ENCODE data around the gene STK32B. TPM values are rescaled to one million over a fixed set of nuclear protein-coding genes. Genes with fewer than 3 reads are reported as not detected.

Gene STK32B
- total and polyA plus RNA-seq, 2 of the 4 experiments (the other 2 are of a cell fraction) = 5.5 to 6.3 TPM

DNA sequence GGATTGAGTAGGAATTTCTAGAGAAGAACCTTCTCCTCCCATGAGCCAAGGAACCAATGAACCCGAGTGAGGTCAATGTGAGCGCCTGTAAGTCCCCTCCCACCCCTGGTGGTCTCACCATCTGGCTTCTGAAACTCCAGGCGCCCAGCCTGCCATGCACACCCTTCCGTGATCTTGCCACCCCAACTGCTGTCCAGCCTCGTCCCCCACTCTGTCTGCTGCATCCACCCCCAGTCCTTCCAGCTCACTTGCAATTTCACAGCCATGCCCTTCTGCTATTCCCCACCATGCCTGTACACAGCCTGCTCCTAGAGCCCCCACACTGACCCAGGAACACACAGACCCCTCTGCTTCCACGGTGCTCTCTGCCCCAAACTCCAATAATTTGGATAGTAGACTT lies 323.7 kb downstream of the STK32B start:
- Histone ChIP-seq H3K4me2 (ENCODE audit: low read depth, low read length) (no peak overlapping the region), H3K56ac (ENCODE audit: extremely low read depth, insufficient read depth, low read length) (no peak overlapping the region), H3K27ac (ENCODE audit: insufficient read depth, low read length) (no peak overlapping the region), H4K91ac (ENCODE audit: insufficient read depth, low read depth, low read length) (no peak overlapping the region; the same call in 1 of the 2 replicates), H3K23ac (ENCODE audit: low read depth, low read length) (no peak overlapping the region), H3K4me3 (ENCODE audit: insufficient read depth, low read depth, low read length) (no peak overlapping the region), H2BK120ac (ENCODE audit: low read depth, low read length) (0 out of 2 replicates have a peak overlapping the region, but pooled peaks have one; percentile 36), H4K5ac (ENCODE audit: low read depth, low read length) (no peak overlapping the region), H4K8ac (ENCODE audit: low read depth in 2 of 2, low read length in 2 of 2) (no peak overlapping the region), H3K18ac (ENCODE audit: low read depth, low read length) (no peak overlapping the region), H3K9me1 (ENCODE audit: insufficient read depth, low read length) (peaks cover 9% of the 10 kb centered on the region), H3K79me1 (ENCODE audit: low read depth in 1 of 2, low read length in 2 of 2) (peaks cover 0 to 9% of the 10 kb centered on the region in 2 experiments; a peak in 2 of 4 replicates), H2BK20ac (ENCODE audit: low read depth, low read length) (peak overlapping the region; percentile 8; the same call in 1 of the 2 replicates), H2AFZ (replicated peaks; ENCODE audit: low read length, poor library complexity) (peak overlapping the region; percentile 5), H3K9me3 (ENCODE audit: control insufficient read depth, insufficient read depth, low read length) (peaks cover 9% of the 10 kb centered on the region), H3K36me3 (ENCODE audit: control insufficient read depth, insufficient read depth, low read length) (no peaks in the 10 kb centered on the region), H2BK15ac (ENCODE audit: low read depth, low read length) (no peak overlapping the region), H2BK5ac (ENCODE audit: low read depth, low read length, poor library complexity, severe bottlenecking) (peak overlapping the region; percentile 31), H3K9ac (ENCODE audit: low read depth, low read length) (no peak overlapping the region), H2AK5ac (ENCODE audit: low read depth, low read length) (no peak overlapping the region; the same call in 1 of the 2 replicates), H3K4me1 (ENCODE audit: control insufficient read depth, insufficient read depth, low read length) (peaks cover 7% of the 10 kb centered on the region), H3K27me3 (ENCODE audit: control insufficient read depth, insufficient read depth, low read length) (no peaks in the 10 kb centered on the region), H2AK9ac (replicated peaks; ENCODE audit: low read depth, low read length, poor library complexity) (no peak overlapping the region), H3K4ac (ENCODE audit: low read depth, low read length) (peak overlapping the region; percentile 71), H4K20me1 (ENCODE audit: insufficient read depth, low read length) (no peaks in the 10 kb centered on the region; the same call in 1 of the 2 replicates), H3K14ac (replicated peaks; ENCODE audit: low read depth, low read length) (no peak overlapping the region)
- WGBS, 2 experiments (ENCODE audit: extremely low coverage in 2 of 2, insufficient read length in 1 of 2) = 73% methylated on average over 5 of the region's 6 CpGs; no CpG with 5 or more reads in 1 of the 2 experiments
- no peak for DNase-seq
- TF ChIP-seq CHD1 (IDR thresholded peaks at IDR 0.05; ENCODE audit: low read depth, low read length) (no peak), RCOR1 (IDR thresholded peaks at IDR 0.05; ENCODE audit: insufficient replicate concordance, low read length) (no peak), NFE2L2 (IDR thresholded peaks at IDR 0.05; ENCODE audit: low read depth, low read length) (no peak), MAFK (IDR thresholded peaks at IDR 0.05; ENCODE audit: low read depth, low read length) (no peak), BHLHE40 (IDR thresholded peaks at IDR 0.05; ENCODE audit: low read depth, low read length) (no peak), SMC3 (IDR thresholded peaks at IDR 0.05; ENCODE audit: low read depth, low read length) (no peak), FOS (IDR thresholded peaks at IDR 0.05; ENCODE audit: low read depth, low read length) (no peak), MXI1 (IDR thresholded peaks at IDR 0.05; ENCODE audit: borderline replicate concordance, low read depth, low read length) (no peak)
- TF ChIP-seq, protein P1, sequence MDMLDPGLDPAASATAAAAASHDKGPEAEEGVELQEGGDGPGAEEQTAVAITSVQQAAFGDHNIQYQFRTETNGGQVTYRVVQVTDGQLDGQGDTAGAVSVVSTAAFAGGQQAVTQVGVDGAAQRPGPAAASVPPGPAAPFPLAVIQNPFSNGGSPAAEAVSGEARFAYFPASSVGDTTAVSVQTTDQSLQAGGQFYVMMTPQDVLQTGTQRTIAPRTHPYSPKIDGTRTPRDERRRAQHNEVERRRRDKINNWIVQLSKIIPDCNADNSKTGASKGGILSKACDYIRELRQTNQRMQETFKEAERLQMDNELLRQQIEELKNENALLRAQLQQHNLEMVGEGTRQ (IDR thresholded peaks at IDR 0.05; ENCODE audit: low read depth, low read length) = no peak
- POLR2A ChIA-PET (ENCODE audit: unreplicated experiment) = no interaction called here
- no TSS peak for BruUV-seq (replicated peaks)
- CTCF ChIA-PET = no interaction called here
- no peak for ATAC-seq (ENCODE audit: low read depth)
- in situ Hi-C loops (cut with MboI; ENCODE audit: low sequenced_read_pairs) (no loop called here), dilution Hi-C loops (cut with HindIII; ENCODE audit: low sequenced_read_pairs, unreplicated experiment) (no loop called here), intact Hi-C loops (cut with micrococcal nuclease) (loop anchor here (5.0 kb wide), 1 partner anchor 338 kb away; no protein-coding TSS in a partner anchor)
